Body of pancreas (tissue), 4 donors: ENCODE data around the gene NPY4R.
"Not testable (repeated sequence)": the region's sequence is repeated elsewhere in the genome, so short reads cannot be mapped to it uniquely, and the experiment has no call there.

Experiments
- POLR2A ChIP-seq, 3 donors: fragments of 450-650 bp; IDR thresholded peaks; one replicate each; pipeline ENCODE4 v1.6.1; 2016; ENCODE audit warnings: antibody characterized with exemption in 3 of 3, mild to moderate bottlenecking in 2 of 3
- TF ChIP-seq, protein P1 (sequence below), 7 experiments: fragments of 450-650 bp in 4 of 7; fragments of 200-600 bp in 3 of 7; sonication (generic) in 3 of 7; IDR thresholded peaks; one replicate each; pipeline ENCODE4 v1.5.1; 2016 to 2019; ENCODE audit warnings: antibody characterized with exemption in 7 of 7

DNA sequence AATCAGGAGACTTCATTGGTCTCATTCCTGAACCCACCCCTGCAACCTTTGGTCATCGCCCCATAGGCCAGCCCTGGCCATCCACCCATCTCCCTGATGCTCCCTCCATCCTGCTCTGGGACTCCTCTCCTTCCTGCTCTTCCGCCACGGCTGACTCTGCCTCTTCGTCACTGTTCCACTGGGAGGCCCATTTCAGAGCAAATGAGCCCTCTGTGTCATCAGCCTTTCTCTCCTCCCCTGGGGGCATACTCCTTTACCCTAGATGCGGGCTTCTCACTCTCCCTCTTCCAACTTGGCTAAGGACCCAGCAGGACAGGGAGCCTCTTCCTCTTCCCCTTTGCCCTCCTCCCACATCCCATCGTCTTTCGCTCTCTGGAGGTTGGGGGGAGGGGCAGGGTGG lies 47.5 kb downstream of the NPY4R start:
- TF ChIP-seq, protein P1, sequence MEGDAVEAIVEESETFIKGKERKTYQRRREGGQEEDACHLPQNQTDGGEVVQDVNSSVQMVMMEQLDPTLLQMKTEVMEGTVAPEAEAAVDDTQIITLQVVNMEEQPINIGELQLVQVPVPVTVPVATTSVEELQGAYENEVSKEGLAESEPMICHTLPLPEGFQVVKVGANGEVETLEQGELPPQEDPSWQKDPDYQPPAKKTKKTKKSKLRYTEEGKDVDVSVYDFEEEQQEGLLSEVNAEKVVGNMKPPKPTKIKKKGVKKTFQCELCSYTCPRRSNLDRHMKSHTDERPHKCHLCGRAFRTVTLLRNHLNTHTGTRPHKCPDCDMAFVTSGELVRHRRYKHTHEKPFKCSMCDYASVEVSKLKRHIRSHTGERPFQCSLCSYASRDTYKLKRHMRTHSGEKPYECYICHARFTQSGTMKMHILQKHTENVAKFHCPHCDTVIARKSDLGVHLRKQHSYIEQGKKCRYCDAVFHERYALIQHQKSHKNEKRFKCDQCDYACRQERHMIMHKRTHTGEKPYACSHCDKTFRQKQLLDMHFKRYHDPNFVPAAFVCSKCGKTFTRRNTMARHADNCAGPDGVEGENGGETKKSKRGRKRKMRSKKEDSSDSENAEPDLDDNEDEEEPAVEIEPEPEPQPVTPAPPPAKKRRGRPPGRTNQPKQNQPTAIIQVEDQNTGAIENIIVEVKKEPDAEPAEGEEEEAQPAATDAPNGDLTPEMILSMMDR (IDR thresholded peaks at IDR 0.05), result not testable (repeated sequence)
- not testable (repeated sequence) for TF ChIP-seq POLR2A (IDR thresholded peaks at IDR 0.05)
